Type B pancreatic cell (in vitro differentiated cells): ENCODE data around the gene CTNNBIP1. TPM values are rescaled to one million over a fixed set of nuclear protein-coding genes. Genes with fewer than 3 reads are reported as not detected.

Experiments
- DNase-seq: peaks from one replicate; pipeline ENCODE4 v3.0.0; 2021; ENCODE audit warnings: mixed read lengths; ENCODE audit not compliant: unreplicated experiment; ENCODE audit errors: extremely low spot score
- H3K27ac Mint-ChIP-seq: 2 replicates; pipeline ENCODE4 v1.8.0; 2021; ENCODE audit warnings: mild to moderate bottlenecking, mixed read lengths
- H3K27me3 Mint-ChIP-seq: 2 replicates; pipeline ENCODE4 v1.8.0; 2021; ENCODE audit warnings: mixed read lengths
- H3K36me3 Mint-ChIP-seq: 2 replicates; pipeline ENCODE4 v1.8.0; 2021; ENCODE audit warnings: mixed read lengths
- H3K4me1 Mint-ChIP-seq: one replicate; pipeline ENCODE4 v1.8.0; 2021; ENCODE audit warnings: mixed read lengths; ENCODE audit not compliant: unreplicated experiment
- H3K4me3 Mint-ChIP-seq: 2 replicates; pipeline ENCODE4 v1.8.0; 2021; ENCODE audit warnings: mild to moderate bottlenecking, mixed read lengths
- H3K9me3 Mint-ChIP-seq: 2 replicates; pipeline ENCODE4 v1.8.0; 2021; ENCODE audit warnings: mixed read lengths
- CTCF ChIP-seq: fragments of 200-600 bp; sonication (generic); conservative IDR thresholded peaks from 2 replicates; pipeline ENCODE4 v1.5.0; 2021; ENCODE audit warnings: antibody characterized with exemption, mild to moderate bottlenecking
- total RNA-seq: library from RNA; stranded (reverse); gene quantifications from 2 replicates; pipeline ENCODE4 v1.2.1, GENCODE V29; 2021; ENCODE audit warnings: low replicate concordance

Gene CTNNBIP1
- total RNA-seq, 1 donor from 2014 or later = 54.1 TPM

GRCh38 chr1:9836632-9836960 lies 73.5 kb downstream of the CTNNBIP1 start:
- TF ChIP-seq CTCF = no peak
- Mint-ChIP-seq H3K27me3 (peaks cover 4% of the 10 kb centered on the region), H3K4me1 (peaks cover 9% of the 10 kb centered on the region), H3K27ac (no peak overlapping the region), H3K4me3 (no peak overlapping the region), H3K36me3 (no peaks in the 10 kb centered on the region), H3K9me3 (no peaks in the 10 kb centered on the region)
- no peak for DNase-seq

DNA sequence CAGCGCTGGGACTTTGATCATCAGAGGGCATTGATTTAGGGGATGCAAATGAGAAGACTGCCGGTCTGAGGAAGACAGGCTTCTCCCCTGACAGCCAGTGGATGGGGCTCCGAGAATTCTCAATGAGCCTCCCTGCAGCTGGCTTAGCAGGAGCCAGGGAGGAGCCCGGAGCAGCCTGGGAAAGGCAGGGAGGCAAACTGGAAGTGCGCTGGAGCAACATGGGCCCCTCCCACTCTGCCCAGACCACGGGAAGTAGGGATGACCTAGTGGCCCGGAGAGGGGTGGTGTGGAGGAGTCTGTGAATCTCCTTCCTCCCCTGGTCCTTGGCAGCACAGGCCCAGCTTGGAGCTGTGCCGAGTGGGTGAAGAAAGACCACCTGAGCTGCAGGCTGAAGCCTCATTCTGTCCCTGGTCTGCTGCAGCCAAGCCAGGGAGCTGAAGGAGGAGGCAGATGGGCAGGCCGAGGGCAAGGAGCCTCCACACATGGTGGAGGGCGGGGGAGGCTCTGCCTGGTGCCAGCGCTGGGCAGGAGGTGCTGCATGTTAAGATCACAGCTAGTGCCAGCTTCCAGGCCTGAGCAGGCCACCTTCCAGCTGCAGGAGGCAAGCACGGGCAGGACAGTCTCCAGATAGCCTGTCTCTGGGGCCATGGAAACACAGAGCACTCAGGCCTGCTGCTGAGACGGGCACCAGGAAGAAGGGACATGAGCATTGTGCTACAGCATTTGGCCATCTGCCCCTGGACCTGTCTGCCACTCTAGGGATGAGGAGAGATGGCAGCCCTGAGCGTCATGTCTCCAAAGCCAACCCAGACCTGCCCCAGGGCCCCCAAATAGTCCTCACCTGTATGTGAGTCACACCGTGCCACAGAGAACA lies 74.1 kb downstream of the CTNNBIP1 start:
- Mint-ChIP-seq H3K9me3 (no peaks in the 10 kb centered on the region), H3K4me1 (peaks cover 9% of the 10 kb centered on the region), H3K27me3 (peaks cover 4% of the 10 kb centered on the region), H3K4me3 (no peak overlapping the region), H3K27ac (no peak overlapping the region), H3K36me3 (no peaks in the 10 kb centered on the region)
- no peak for DNase-seq
- no peak for TF ChIP-seq CTCF

DNA sequence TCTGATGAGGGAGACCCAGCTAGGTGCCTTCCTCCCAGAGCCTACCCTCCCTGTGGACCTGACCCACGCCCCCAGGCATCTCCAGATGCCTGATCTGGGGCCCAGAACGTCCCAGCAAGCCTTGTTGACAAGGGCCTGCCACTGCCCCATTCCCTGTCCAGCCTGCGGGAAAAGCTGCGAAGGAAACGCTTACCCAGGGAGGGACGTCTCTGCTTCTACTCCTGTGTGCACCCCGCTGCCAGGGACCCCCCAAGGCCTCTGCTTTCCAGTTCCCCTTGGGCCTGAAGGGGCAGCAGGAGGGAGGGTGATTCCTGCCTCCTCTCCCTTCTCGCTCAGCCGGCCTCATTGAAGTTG lies 74.7 kb downstream of the CTNNBIP1 start:
- H3K27ac Mint-ChIP-seq = no peak overlapping the region
- no peaks in the 10 kb centered on the region for H3K9me3 Mint-ChIP-seq
- no peaks in the 10 kb centered on the region for H3K36me3 Mint-ChIP-seq
- H3K4me3 Mint-ChIP-seq = no peak overlapping the region
- H3K27me3 Mint-ChIP-seq = peaks cover 4% of the 10 kb centered on the region
- peaks cover 9% of the 10 kb centered on the region for H3K4me1 Mint-ChIP-seq
- DNase-seq = no peak
- TF ChIP-seq CTCF = no peak

DNA sequence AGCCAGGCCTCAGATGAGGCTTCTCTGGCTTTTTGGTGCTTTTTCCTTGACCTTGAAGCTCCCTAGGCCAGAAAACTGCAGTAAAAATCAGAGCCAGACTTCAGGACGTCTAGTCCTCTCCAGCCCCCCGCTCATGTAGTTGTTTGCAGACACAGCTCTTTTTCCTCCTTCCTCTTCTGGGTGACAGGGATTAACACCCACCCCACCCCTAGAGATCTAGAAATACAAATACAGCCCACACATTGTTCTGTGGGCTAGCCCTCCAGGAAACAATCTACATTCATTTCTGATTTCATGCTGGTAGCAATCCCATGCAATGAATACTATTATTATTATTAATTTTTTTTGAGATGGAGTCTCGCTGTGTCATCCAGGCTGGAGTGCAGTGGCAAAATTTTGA lies 76.4 kb downstream of the CTNNBIP1 start:
- DNase-seq = no peak
- Mint-ChIP-seq H3K27me3 (peaks cover 4% of the 10 kb centered on the region), H3K9me3 (no peaks in the 10 kb centered on the region), H3K27ac (no peak overlapping the region), H3K4me1 (peaks cover 9% of the 10 kb centered on the region), H3K4me3 (no peak overlapping the region), H3K36me3 (no peaks in the 10 kb centered on the region)
- no peak for TF ChIP-seq CTCF

DNA sequence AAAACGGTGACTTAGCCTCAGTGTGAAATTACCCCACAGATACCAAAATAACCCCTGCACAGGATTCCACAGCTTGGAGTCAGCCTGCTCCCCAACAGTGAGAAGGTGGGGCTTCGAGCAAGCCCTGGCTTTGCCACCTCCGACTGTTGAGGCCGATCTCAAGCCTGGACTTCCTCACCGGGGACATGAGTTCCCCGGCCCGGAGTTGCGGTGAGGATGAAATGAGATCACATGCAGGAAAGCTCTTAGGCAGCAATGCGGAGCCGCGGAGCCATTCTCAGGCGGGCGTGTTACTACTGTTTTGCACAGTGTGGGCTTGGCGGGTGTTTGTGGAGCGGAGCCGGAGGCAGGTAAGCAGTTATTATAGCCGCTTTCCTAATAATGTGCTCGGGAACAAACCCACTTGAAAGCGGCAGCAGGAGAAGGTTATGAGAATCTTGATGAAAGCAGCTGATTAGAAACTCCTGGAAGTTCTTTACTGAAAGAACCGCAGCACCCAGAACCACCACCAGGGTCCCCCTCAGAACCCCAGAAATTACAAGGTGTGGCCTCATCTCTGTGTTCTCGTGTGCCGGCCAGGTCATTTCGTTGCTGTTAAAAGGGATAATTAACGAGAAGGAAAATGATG lies 82.4 kb downstream of the CTNNBIP1 start:
- no peak for DNase-seq
- Mint-ChIP-seq H3K27me3 (peaks cover 19% of the 10 kb centered on the region), H3K9me3 (no peaks in the 10 kb centered on the region)

More for the DNA sequence above, 82.4 kb downstream of the CTNNBIP1 start:
- H3K36me3 Mint-ChIP-seq = no peaks in the 10 kb centered on the region
- TF ChIP-seq CTCF = peak; percentile 66
- peaks cover 17% of the 10 kb centered on the region for H3K4me1 Mint-ChIP-seq
- H3K4me3 Mint-ChIP-seq = no peak overlapping the region
- H3K27ac Mint-ChIP-seq = no peak overlapping the region
